KMS-11 (cell line): ENCODE data around the gene HAUS5.

Experiments
- H2AFZ ChIP-seq: fragments of 200-600 bp; sonication (generic); 2 replicates; pipeline ENCODE4 v1.6.1; 2016; ENCODE audit warnings: antibody characterized with exemption, mixed run types, low read depth
- H3K27ac ChIP-seq: fragments of 200-600 bp; sonication (generic); 2 replicates; pipeline ENCODE4 v1.6.1; 2016; ENCODE audit warnings: mild to moderate bottlenecking, mixed run types
- H3K27me3 ChIP-seq: fragments of 200-600 bp; sonication (generic); 2 replicates; pipeline ENCODE4 v1.6.1; 2017; ENCODE audit warnings: mild to moderate bottlenecking, low read depth, mixed run types, moderate library complexity; ENCODE audit not compliant: insufficient read depth
- H3K36me3 ChIP-seq: fragments of 200-600 bp; sonication (generic); 2 replicates; pipeline ENCODE4 v1.6.1; 2017; ENCODE audit warnings: mild to moderate bottlenecking, mixed run types; ENCODE audit not compliant: insufficient read depth
- H3K4me1 ChIP-seq: fragments of 200-600 bp; sonication (generic); 2 replicates; pipeline ENCODE4 v1.6.1; 2016; ENCODE audit warnings: mild to moderate bottlenecking, low read depth, mixed run types; ENCODE audit not compliant: poor library complexity, severe bottlenecking
- H3K4me2 ChIP-seq: fragments of 200-600 bp; sonication (generic); 2 replicates; pipeline ENCODE4 v1.7.0; 2016; ENCODE audit warnings: mild to moderate bottlenecking, mixed run types
- H3K4me3 ChIP-seq: fragments of 200-600 bp; sonication (generic); IDR thresholded peaks from 2 replicates; pipeline ENCODE4 v1.6.1; 2017; ENCODE audit warnings: low read depth, low read length, mixed read lengths; ENCODE audit not compliant: insufficient read depth
- H3K79me2 ChIP-seq: fragments of 200-600 bp; sonication (generic); 2 replicates; pipeline ENCODE4 v1.6.1; 2016; ENCODE audit warnings: low read depth, mixed run types; ENCODE audit not compliant: insufficient read depth
- H3K9ac ChIP-seq: fragments of 200-600 bp; sonication (generic); 2 replicates; pipeline ENCODE4 v1.6.1; 2016; ENCODE audit warnings: mild to moderate bottlenecking, mixed run types
- H4K20me1 ChIP-seq: fragments of 200-600 bp; sonication (generic); 2 replicates; pipeline ENCODE4 v1.6.1; 2016; ENCODE audit warnings: mild to moderate bottlenecking, mixed run types; ENCODE audit not compliant: insufficient read depth
- TF ChIP-seq, protein P1 (sequence below): fragments of 200-600 bp; sonication (generic); conservative IDR thresholded peaks from 2 replicates; pipeline ENCODE4 v1.6.1; 2017; ENCODE audit warnings: low read depth, mild to moderate bottlenecking, antibody characterized with exemption, low read length, moderate library complexity, mixed read lengths

Gene HAUS5

DNA sequence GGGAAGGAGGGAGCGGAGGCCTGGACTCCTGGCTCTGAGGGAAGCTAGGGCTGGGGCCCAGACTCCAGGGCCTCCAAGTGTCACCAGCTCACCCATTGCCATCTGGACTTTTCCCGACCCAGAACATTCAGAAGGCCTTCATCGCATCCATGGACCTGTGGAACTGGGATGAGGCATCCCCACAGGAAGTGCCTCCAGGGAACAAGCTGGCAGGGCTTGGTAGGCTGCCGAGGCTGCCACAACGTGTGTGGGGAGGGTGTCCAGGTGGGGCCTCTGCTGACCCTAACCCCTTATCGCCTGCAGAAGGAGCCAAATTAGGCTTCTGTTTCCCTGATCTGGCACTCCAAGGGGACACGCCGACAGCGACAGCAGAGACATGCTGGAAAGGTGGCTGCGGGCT, 29.8 kb downstream of the HAUS5 start:
- TF ChIP-seq, protein P1, sequence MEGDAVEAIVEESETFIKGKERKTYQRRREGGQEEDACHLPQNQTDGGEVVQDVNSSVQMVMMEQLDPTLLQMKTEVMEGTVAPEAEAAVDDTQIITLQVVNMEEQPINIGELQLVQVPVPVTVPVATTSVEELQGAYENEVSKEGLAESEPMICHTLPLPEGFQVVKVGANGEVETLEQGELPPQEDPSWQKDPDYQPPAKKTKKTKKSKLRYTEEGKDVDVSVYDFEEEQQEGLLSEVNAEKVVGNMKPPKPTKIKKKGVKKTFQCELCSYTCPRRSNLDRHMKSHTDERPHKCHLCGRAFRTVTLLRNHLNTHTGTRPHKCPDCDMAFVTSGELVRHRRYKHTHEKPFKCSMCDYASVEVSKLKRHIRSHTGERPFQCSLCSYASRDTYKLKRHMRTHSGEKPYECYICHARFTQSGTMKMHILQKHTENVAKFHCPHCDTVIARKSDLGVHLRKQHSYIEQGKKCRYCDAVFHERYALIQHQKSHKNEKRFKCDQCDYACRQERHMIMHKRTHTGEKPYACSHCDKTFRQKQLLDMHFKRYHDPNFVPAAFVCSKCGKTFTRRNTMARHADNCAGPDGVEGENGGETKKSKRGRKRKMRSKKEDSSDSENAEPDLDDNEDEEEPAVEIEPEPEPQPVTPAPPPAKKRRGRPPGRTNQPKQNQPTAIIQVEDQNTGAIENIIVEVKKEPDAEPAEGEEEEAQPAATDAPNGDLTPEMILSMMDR, result no peak
- Histone ChIP-seq H3K36me3 (no peaks in the 10 kb centered on the region), H3K4me2 (peak overlapping the region; percentile 95; the same call in 1 of the 2 replicates), H3K4me3 (no peak overlapping the region), H4K20me1 (no peaks in the 10 kb centered on the region), H2AFZ (no peak overlapping the region), H3K4me1 (peaks cover 23% of the 10 kb centered on the region), H3K27me3 (no peaks in the 10 kb centered on the region), H3K27ac (no peak overlapping the region), H3K9ac (no peak overlapping the region), H3K79me2 (no peaks in the 10 kb centered on the region)

DNA sequence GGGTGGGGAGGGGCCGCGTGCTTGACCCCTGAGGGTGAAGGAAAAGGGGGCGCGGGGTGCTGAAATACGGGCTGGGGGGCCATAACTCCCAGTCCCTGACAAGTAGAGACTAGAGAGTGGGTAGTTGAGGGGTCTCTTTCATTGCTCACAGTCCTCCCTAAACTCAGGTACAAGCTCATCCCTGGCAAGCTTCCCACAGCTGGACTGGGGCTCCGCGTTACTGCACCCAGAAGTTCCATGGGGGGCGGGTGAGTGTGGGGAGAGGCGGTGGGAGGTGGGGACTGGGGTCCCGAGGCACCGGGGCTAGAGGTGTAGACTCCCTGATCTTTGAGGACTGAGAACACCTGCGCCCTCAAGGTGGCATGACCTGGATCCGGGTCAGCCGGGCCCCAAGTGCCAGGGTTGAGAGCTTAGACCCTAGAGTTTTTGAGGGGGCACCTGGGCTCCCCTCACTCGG, 30.3 kb downstream of the HAUS5 start:
- H3K27ac ChIP-seq, result peak overlapping the region; percentile 64
- H2AFZ ChIP-seq, result peak overlapping the region; percentile 89
- H3K4me3 ChIP-seq, result no peak overlapping the region
- no peaks in the 10 kb centered on the region for H3K79me2 ChIP-seq
- peaks cover 28% of the 10 kb centered on the region for H3K4me1 ChIP-seq
- peak overlapping the region; percentile 73; the same call in 1 of the 2 replicates for H3K9ac ChIP-seq
- H3K36me3 ChIP-seq, result no peaks in the 10 kb centered on the region
- no peaks in the 10 kb centered on the region for H4K20me1 ChIP-seq
- TF ChIP-seq, protein P1, result no peak
- H3K27me3 ChIP-seq, result no peaks in the 10 kb centered on the region
- peak overlapping the region; percentile 95 for H3K4me2 ChIP-seq

DNA sequence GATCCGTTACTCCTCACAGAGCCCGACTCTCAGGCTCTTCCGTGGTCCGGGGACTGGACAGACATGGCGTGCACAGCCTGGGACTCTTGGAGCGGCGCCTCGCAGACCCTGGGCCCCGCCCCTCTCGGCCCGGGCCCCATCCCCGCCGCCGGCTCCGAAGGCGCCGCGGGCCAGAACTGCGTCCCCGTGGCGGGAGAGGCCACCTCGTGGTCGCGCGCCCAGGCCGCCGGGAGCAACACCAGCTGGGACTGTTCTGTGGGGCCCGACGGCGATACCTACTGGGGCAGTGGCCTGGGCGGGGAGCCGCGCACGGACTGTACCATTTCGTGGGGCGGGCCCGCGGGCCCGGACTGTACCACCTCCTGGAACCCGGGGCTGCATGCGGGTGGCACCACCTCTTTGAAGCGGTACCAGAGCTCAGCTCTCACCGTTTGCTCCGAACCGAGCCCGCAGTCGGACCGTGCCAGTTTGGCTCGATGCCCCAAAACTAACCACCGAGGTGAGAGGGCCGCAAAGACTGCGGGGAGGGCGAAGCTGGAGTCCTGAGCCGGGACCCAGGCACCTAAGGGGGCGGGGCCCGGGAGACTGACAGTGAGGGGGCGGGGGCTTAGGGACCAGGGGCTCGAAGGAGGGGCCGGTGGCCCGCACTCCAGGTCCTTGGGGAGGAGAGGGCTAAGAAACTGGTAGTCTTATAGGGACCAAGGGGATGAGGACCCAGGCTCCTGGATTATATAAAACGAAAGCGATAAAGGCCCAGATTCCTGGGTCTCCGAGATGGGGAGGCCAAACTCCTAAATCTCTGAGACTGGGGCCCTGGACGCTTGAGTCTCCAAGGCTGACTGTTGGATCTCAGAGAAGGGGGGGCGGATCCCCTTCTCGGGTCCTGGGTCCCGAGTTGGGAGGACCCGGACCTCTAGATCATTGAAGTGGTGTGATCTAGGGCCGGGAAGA, 31.0 kb downstream of the HAUS5 start:
- H3K4me2 ChIP-seq, result peak overlapping the region; percentile 95
- H3K4me3 ChIP-seq, result no peak overlapping the region
- H3K27ac ChIP-seq, result peak overlapping the region; percentile 64
- H2AFZ ChIP-seq, result peak overlapping the region; percentile 89
- peaks cover 3% of the 10 kb centered on the region for H3K79me2 ChIP-seq
- no peaks in the 10 kb centered on the region for H4K20me1 ChIP-seq
- TF ChIP-seq, protein P1, result no peak
- no peaks in the 10 kb centered on the region for H3K27me3 ChIP-seq
- H3K36me3 ChIP-seq, result no peaks in the 10 kb centered on the region
- peaks cover 28% of the 10 kb centered on the region for H3K4me1 ChIP-seq
- H3K9ac ChIP-seq, result peak overlapping the region; percentile 73

DNA sequence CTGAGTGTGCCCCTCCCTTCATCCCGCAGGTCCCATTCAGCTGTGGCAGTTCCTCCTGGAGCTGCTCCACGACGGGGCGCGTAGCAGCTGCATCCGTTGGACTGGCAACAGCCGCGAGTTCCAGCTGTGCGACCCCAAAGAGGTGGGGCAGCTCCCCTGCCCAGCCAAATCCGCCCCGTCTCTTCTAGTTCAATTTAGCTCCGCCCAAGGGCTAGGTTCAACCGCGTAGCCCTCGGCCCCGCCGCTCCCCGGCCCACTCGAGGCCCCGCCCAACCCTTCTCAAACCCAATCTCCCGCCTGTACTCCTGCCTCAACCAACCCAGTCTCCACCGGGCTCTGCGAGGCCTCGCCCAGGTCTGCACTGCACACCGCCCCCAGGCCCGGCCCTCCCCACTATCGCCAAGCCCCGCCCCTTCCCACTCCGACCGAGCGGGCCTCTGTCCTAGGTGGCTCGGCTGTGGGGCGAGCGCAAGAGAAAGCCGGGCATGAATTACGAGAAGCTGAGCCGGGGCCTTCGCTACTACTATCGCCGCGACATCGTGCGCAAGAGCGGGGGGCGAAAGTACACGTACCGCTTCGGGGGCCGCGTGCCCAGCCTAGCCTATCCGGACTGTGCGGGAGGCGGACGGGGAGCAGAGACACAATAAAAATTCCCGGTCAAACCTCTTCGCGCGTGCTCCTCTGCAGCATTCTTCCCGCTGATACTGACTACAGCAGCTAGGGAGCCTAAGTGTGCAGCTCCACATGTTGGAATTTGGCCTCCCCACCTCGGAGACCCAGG, 31.9 kb downstream of the HAUS5 start:
- no peaks in the 10 kb centered on the region for H3K27me3 ChIP-seq

More for the DNA sequence above, 31.9 kb downstream of the HAUS5 start:
- Histone ChIP-seq H3K4me2 (peak overlapping the region; percentile 95), H3K4me1 (peaks cover 33% of the 10 kb centered on the region), H4K20me1 (no peaks in the 10 kb centered on the region), H3K4me3 (no peak overlapping the region), H2AFZ (peak overlapping the region; percentile 89), H3K36me3 (no peaks in the 10 kb centered on the region), H3K27ac (peak overlapping the region; percentile 64; the same call in 1 of the 2 replicates), H3K9ac (peak overlapping the region; percentile 73; the same call in 1 of the 2 replicates), H3K79me2 (peaks cover 11% of the 10 kb centered on the region)
- TF ChIP-seq, protein P1, result no peak
